SK-N-SH (cell line): Measurements from ENCODE around the gene KLF16. TPM values are rescaled to one million over a fixed set of nuclear protein-coding genes. Genes with fewer than 3 reads are reported as not detected.
A peak's percentile ranks its signal among the peaks of the same experiment; 100 is the strongest.

Source experiments
- CTCF ChIA-PET: fragments of 300-600, 350-600 bp; formaldehyde crosslinking; extraction: SDS; loops from one replicate; lab custom pipeline; 2021; lab: Yijun Ruan, JAX
- POLR2A ChIA-PET: fragments of 350-600 bp; sonication (Branson Sonifier 250); formaldehyde crosslinking; extraction: SDS; loops from one replicate; lab custom pipeline; 2020; ENCODE audit warnings: antibody characterized with exemption, inconsistent platforms; lab: Yijun Ruan, JAX
- DNase-seq: peaks from one replicate; pipeline ENCODE4 v3.0.0; 2012
- H2AFZ ChIP-seq: fragments of 200-600 bp; sonication (generic); 2 replicates; pipeline ENCODE4 v1.8.1; 2016; ENCODE audit warnings: antibody characterized with exemption, mild to moderate bottlenecking, low read depth
- H3F3A ChIP-seq: fragments of 200-600 bp; sonication (generic); replicated peaks from 2 replicates; pipeline ENCODE3; 2016; ENCODE audit warnings: antibody characterized with exemption, mild to moderate bottlenecking; ENCODE audit not compliant: insufficient read depth
- H3K27ac ChIP-seq, 2 experiments: fragments of 200-500 bp in 1 of 2; fragments of 200-600 bp in 1 of 2; sonication (Bioruptor generic) in 1 of 2; sonication (generic), shearing (Covaris generic) in 1 of 2; 2 replicates each; pipeline versions ENCODE4 v1.5.1 to v1.6.1; 2014 to 2016; ENCODE audit warnings: low read depth in 2 of 2, inconsistent platforms in 1 of 2, low read length in 1 of 2, mild to moderate bottlenecking in 1 of 2, mixed read lengths in 1 of 2
- H3K27me3 ChIP-seq: fragments of 200-600 bp; sonication (generic), shearing (Covaris generic); 2 replicates; pipeline ENCODE4 v1.6.1; 2016; ENCODE audit warnings: mixed run types; ENCODE audit not compliant: insufficient read depth
- H3K36me3 ChIP-seq, 2 experiments: fragments of 200-500 bp in 1 of 2; fragments of 200-600 bp in 1 of 2; sonication (Bioruptor generic) in 1 of 2; sonication (generic) in 1 of 2; replicated peaks in 1 of 2; 2 replicates each; pipeline versions ENCODE3 to v1.5.1; 2014 to 2016; ENCODE audit warnings: low read length in 1 of 2, mild to moderate bottlenecking in 1 of 2; ENCODE audit not compliant: insufficient read depth in 2 of 2, control insufficient read depth in 1 of 2
- H3K4me1 ChIP-seq, 2 experiments: fragments of 200-500 bp in 1 of 2; fragments of 200-600 bp in 1 of 2; sonication (Bioruptor generic) in 1 of 2; sonication (generic), shearing (Covaris generic) in 1 of 2; 2 replicates each; pipeline versions ENCODE4 v1.5.1 to v1.6.1; 2014 to 2016; ENCODE audit warnings: low read depth in 1 of 2, low read length in 1 of 2, mixed run types in 1 of 2; ENCODE audit not compliant: insufficient read depth in 2 of 2, control insufficient read depth in 1 of 2
- H3K4me2 ChIP-seq: fragments of 200-600 bp; sonication (generic), shearing (Covaris generic); 2 replicates; pipeline ENCODE4 v1.6.1; 2017; ENCODE audit warnings: mixed run types
- H3K4me3 ChIP-seq, 2 experiments: fragments of 200-500 bp in 1 of 2; fragments of 200-600 bp in 1 of 2; sonication (Bioruptor generic) in 1 of 2; sonication (generic), shearing (Covaris generic) in 1 of 2; 2 replicates each; pipeline versions ENCODE4 v1.5.1 to v1.8.1; 2014 to 2016; ENCODE audit warnings: low read depth in 2 of 2, inconsistent platforms in 1 of 2, low read length in 1 of 2, mild to moderate bottlenecking in 1 of 2, mixed read lengths in 1 of 2, moderate library complexity in 1 of 2
- H3K79me2 ChIP-seq: fragments of 200-600 bp; sonication (generic); 2 replicates; pipeline ENCODE4 v1.8.1; 2017; ENCODE audit warnings: mild to moderate bottlenecking; ENCODE audit not compliant: insufficient read depth
- H3K9ac ChIP-seq: fragments of 200-600 bp; sonication (generic); 2 replicates; pipeline ENCODE4 v1.6.1; 2017; ENCODE audit warnings: mixed run types
- H3K9me2 ChIP-seq: fragments of 200-600 bp; sonication (generic); 2 replicates; pipeline ENCODE4 v1.6.1; 2017; ENCODE audit warnings: mixed run types
- H3K9me3 ChIP-seq: fragments of 200-600 bp; sonication (generic); 2 replicates; pipeline ENCODE4 v1.6.1; 2017; ENCODE audit warnings: mixed run types, mild to moderate bottlenecking, moderate library complexity
- H4K20me1 ChIP-seq: fragments of 200-600 bp; sonication (generic); 2 replicates; pipeline ENCODE4 v1.6.1; 2017; ENCODE audit warnings: mild to moderate bottlenecking, mixed run types; ENCODE audit not compliant: insufficient read depth
- CHD2 ChIP-seq: fragments of 150-350 bp; IDR thresholded peaks from 2 replicates; pipeline ENCODE4 v1.6.1; 2018; ENCODE audit warnings: low read length; ENCODE audit not compliant: partially characterized antibody
- CTCF ChIP-seq: fragments of 200-600 bp; sonication (generic); IDR thresholded peaks from 2 replicates; pipeline ENCODE4 v1.6.1; 2017; ENCODE audit warnings: antibody characterized with exemption, mild to moderate bottlenecking, moderate library complexity
- ELF1 ChIP-seq: IDR thresholded peaks from 2 replicates; pipeline ENCODE4 v1.4.0; 2012
- EP300 ChIP-seq, 2 experiments: IDR thresholded peaks; 2 replicates each; pipeline versions ENCODE4 v1.4.0 to v1.6.1; 2012; ENCODE audit warnings: borderline replicate concordance in 1 of 2, low read depth in 1 of 2, low read length in 1 of 2
- EZH2phosphoT487 ChIP-seq: fragments of 200-600 bp; sonication (generic); IDR thresholded peaks from 2 replicates; pipeline ENCODE4 v1.6.1; 2017; ENCODE audit warnings: low read depth, mixed run types, mild to moderate bottlenecking, antibody characterized with exemption, moderate library complexity, borderline replicate concordance
- FOXJ3 ChIP-seq: sonication (generic); formaldehyde crosslinking; IDR thresholded peaks from 2 replicates; pipeline ENCODE4 v1.5.1; 2020; ENCODE audit warnings: mild to moderate bottlenecking, missing genetic modification reagents
- IRF3 ChIP-seq: fragments of 150-350 bp; IDR thresholded peaks from 2 replicates; pipeline ENCODE4 v1.6.1; 2016; ENCODE audit warnings: mild to moderate bottlenecking, low read depth, low read length
- MEF2A ChIP-seq: IDR thresholded peaks from 2 replicates; pipeline ENCODE4 v1.4.0; 2012; ENCODE audit warnings: low read depth, borderline replicate concordance
- MXI1 ChIP-seq: IDR thresholded peaks from 2 replicates; pipeline ENCODE4 v1.6.1; 2012; ENCODE audit warnings: mild to moderate bottlenecking, low read depth, low read length, improper control_type of control experiment
- NRF1 ChIP-seq: IDR thresholded peaks from 2 replicates; pipeline ENCODE4 v1.6.1; 2012; ENCODE audit warnings: low read depth, mild to moderate bottlenecking, low read length
- POLR2AphosphoS5 ChIP-seq: IDR thresholded peaks from 2 replicates; pipeline ENCODE4 v1.6.1; 2012; ENCODE audit warnings: low read depth, low read length
- RXRA ChIP-seq: IDR thresholded peaks from 2 replicates; pipeline ENCODE4 v1.4.0; 2012; ENCODE audit warnings: low read depth, mild to moderate bottlenecking, borderline replicate concordance
- SIN3A ChIP-seq: IDR thresholded peaks from 2 replicates; pipeline ENCODE4 v1.6.1; 2012; ENCODE audit warnings: low read depth, mild to moderate bottlenecking, low read length, moderate library complexity, borderline replicate concordance
- SMC3 ChIP-seq: IDR thresholded peaks from 2 replicates; pipeline ENCODE4 v1.6.1; 2012; ENCODE audit warnings: low read depth, low read length, improper control_type of control experiment
- TAF1 ChIP-seq: IDR thresholded peaks from 2 replicates; pipeline ENCODE4 v1.6.1; 2012; ENCODE audit warnings: low read depth, mild to moderate bottlenecking, low read length, moderate library complexity, borderline replicate concordance
- TCF12 ChIP-seq: IDR thresholded peaks from 2 replicates; pipeline ENCODE4 v1.4.0; 2012
- TEAD4 ChIP-seq: IDR thresholded peaks from 2 replicates; pipeline ENCODE4 v1.4.0; 2012; ENCODE audit warnings: mild to moderate bottlenecking, borderline replicate concordance; ENCODE audit not compliant: insufficient read depth
- USF2 ChIP-seq: fragments of 150-350 bp; IDR thresholded peaks from 2 replicates; pipeline ENCODE4 v1.6.1; 2017; ENCODE audit warnings: antibody characterized with exemption, low read length, low read depth, borderline replicate concordance
- ZBTB33 ChIP-seq: IDR thresholded peaks from 2 replicates; pipeline ENCODE4 v1.4.0; 2012; ENCODE audit warnings: low read depth, borderline replicate concordance
- WGBS: methylation state at CpG from one replicate; pipeline ENCODE4 v1.1.6; 2017; ENCODE audit warnings: low lambda C conversion rate; 5-methylcytosine and 5-hydroxymethylcytosine counted together
- polyA plus RNA-seq, 3 experiments: library from polyadenylated mRNA; depleted of rRNA; stranded (reverse); fragments of >200 nt; gene quantifications; 2 replicates each; pipeline ENCODE4 v1.2.3, GENCODE V29; 2012

Gene KLF16
- polyA plus RNA-seq, 1 of the 3 experiments (the other 2 are of a cell fraction), result 16.1 TPM

- peak; percentile 93 for TF ChIP-seq ZBTB33
- 0 out of 4 replicates have a peak, but pooled peaks of 1 of the 2 experiments have one; percentile 15 for TF ChIP-seq EP300 (IDR thresholded peaks at IDR 0.05; ENCODE audit: borderline replicate concordance in 1 of 2, low read depth in 1 of 2, low read length in 1 of 2)
- peak; percentile 98 for TF ChIP-seq CHD2
- no peak for TF ChIP-seq RXRA
- TF ChIP-seq TAF1, result peak; percentile 61
- TF ChIP-seq TCF12, result no peak
- TF ChIP-seq IRF3, result no peak
- TF ChIP-seq USF2, result peak; percentile 63; the same call in 1 of the 2 replicates
- TF ChIP-seq NRF1, result peak; percentile 79
- no peak for TF ChIP-seq MEF2A
Measured at GRCh38 chr19:1905110-1905862, 41.9 kb upstream of the KLF16 start, which contains the start of the genes ADAT3 and SCAMP4 (continued).

GRCh38 chr19:1904860-1905109, 41.4 kb upstream of the KLF16 start:
- no peak for DNase-seq
- POLR2A ChIA-PET, result no interaction called here
- peak overlapping the region in 1 of 2 experiments; percentile 7; a peak in 1 of 4 replicates for H3K27ac ChIP-seq
- H3K9me2 ChIP-seq, result no peaks in the 10 kb centered on the region
- H3K4me2 ChIP-seq, result peak overlapping the region; percentile 45; the same call in 1 of the 2 replicates
- CTCF ChIA-PET, result no interaction called here
- H3K9ac ChIP-seq, result no peak overlapping the region
- 54% methylated on average over 8 of the region's 8 CpGs for WGBS
- H3K4me3 ChIP-seq, result peak overlapping the region in 1 of 2 experiments; percentile 18; a peak in 1 of 4 replicates
- H3K4me1 ChIP-seq, result peaks cover 0 to 15% of the 10 kb centered on the region in 2 experiments; a peak in 1 of 4 replicates
- H3K9me3 ChIP-seq, result no peaks in the 10 kb centered on the region
- H3F3A ChIP-seq, result peaks cover 17% of the 10 kb centered on the region
- peaks cover 43% of the 10 kb centered on the region for H3K79me2 ChIP-seq
- peak overlapping the region; percentile 47; the same call in 1 of the 2 replicates for H2AFZ ChIP-seq
- H3K36me3 ChIP-seq, result peaks cover 0 to 2% of the 10 kb centered on the region in 2 experiments
- no peaks in the 10 kb centered on the region for H3K27me3 ChIP-seq
- peaks cover 19% of the 10 kb centered on the region for H4K20me1 ChIP-seq
- TF ChIP-seq RXRA, result no peak
- TF ChIP-seq SIN3A, result no peak
- TF ChIP-seq IRF3, result no peak
- no peak for TF ChIP-seq ZBTB33
- TF ChIP-seq TAF1, result no peak
- no peak for TF ChIP-seq TEAD4
- TF ChIP-seq MEF2A, result no peak
- no peak for TF ChIP-seq ELF1
- no peak for TF ChIP-seq SMC3
- TF ChIP-seq TCF12, result no peak
- no peak for TF ChIP-seq POLR2AphosphoS5
- TF ChIP-seq MXI1, result no peak
- TF ChIP-seq EZH2phosphoT487, result no peak
- no peak for TF ChIP-seq EP300 (IDR thresholded peaks at IDR 0.05; ENCODE audit: borderline replicate concordance in 1 of 2, low read depth in 1 of 2, low read length in 1 of 2)
- no peak for TF ChIP-seq FOXJ3 (CRISPR knock-in tag)
- TF ChIP-seq CTCF, result no peak
